22Rv1 (cell line): ENCODE results near the gene PBX3.

ENCODE experiments used
- ZFX ChIP-seq: fragments of 450-650 bp; IDR thresholded peaks from 2 replicates; pipeline ENCODE4 v1.6.1; 2017; ENCODE audit warnings: antibody characterized with exemption, borderline replicate concordance
- TF ChIP-seq, protein P1 (sequence below): fragments of 450-650 bp; IDR thresholded peaks from 2 replicates; pipeline ENCODE4 v1.5.1; 2017; ENCODE audit warnings: mild to moderate bottlenecking

GRCh38 chr9:125745682-125746016 lies 1.5 kb upstream of the PBX3 start:
- TF ChIP-seq, protein P1, sequence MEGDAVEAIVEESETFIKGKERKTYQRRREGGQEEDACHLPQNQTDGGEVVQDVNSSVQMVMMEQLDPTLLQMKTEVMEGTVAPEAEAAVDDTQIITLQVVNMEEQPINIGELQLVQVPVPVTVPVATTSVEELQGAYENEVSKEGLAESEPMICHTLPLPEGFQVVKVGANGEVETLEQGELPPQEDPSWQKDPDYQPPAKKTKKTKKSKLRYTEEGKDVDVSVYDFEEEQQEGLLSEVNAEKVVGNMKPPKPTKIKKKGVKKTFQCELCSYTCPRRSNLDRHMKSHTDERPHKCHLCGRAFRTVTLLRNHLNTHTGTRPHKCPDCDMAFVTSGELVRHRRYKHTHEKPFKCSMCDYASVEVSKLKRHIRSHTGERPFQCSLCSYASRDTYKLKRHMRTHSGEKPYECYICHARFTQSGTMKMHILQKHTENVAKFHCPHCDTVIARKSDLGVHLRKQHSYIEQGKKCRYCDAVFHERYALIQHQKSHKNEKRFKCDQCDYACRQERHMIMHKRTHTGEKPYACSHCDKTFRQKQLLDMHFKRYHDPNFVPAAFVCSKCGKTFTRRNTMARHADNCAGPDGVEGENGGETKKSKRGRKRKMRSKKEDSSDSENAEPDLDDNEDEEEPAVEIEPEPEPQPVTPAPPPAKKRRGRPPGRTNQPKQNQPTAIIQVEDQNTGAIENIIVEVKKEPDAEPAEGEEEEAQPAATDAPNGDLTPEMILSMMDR = no peak
- TF ChIP-seq ZFX = no peak
